Measurements from ENCODE around the gene ZNG1A.
"Not testable (repeated sequence)": the region's sequence is repeated elsewhere in the genome, so short reads cannot be mapped to it uniquely, and the experiment has no call there.

Gene ZNG1A

DNA sequence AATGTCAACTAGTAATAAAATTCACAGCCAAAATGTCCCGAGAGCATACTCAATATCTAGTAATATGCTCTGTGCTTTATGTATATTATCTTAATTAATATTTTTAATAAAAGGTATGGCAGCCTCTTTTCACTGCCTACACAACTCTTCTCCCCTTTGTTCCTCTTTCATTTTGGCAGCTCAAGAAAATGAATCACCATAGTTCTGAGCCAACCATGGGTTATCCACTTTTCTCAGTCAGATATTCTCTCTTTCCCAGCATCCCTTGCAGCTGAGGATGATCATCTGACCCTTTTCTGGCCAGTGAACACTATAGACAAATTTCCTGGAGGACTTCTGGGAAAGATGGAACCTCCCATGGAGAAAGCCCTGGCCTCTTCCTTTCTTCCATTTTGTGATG, 27.6 kb upstream of the ZNG1A start:
- Histone ChIP-seq H3K36me3 (ENCODE audit: control insufficient read depth in 2 of 2, insufficient read depth in 1 of 2, low read length in 2 of 2) (no peaks in the 10 kb centered on the region), H3K27ac (ENCODE audit: extremely low read depth, low read depth, low read length) (no peak overlapping the region), H3K4me3 (ENCODE audit: low read depth, low read length) (no peak overlapping the region), H3K4me1 (ENCODE audit: control insufficient read depth, insufficient read depth, low read length) (no peaks in the 10 kb centered on the region), H3K9me3 (ENCODE audit: control insufficient read depth, insufficient read depth, low read depth, low read length) (no peaks in the 10 kb centered on the region)
- TF ChIP-seq ZFP41 (tag by site-specific recombination; IDR thresholded peaks at IDR 0.05; ENCODE audit: borderline replicate concordance): no peak
- no peak for TF ChIP-seq AEBP2 (tag by site-specific recombination; IDR thresholded peaks at IDR 0.05; ENCODE audit: borderline replicate concordance)
- no peak for TF ChIP-seq ZNF23 (tag by site-specific recombination; IDR thresholded peaks at IDR 0.05; ENCODE audit: borderline replicate concordance)
- no peak for TF ChIP-seq HOXD13 (CRISPR knock-in tag; IDR thresholded peaks at IDR 0.05; ENCODE audit: borderline replicate concordance)
- TF ChIP-seq, protein P1, sequence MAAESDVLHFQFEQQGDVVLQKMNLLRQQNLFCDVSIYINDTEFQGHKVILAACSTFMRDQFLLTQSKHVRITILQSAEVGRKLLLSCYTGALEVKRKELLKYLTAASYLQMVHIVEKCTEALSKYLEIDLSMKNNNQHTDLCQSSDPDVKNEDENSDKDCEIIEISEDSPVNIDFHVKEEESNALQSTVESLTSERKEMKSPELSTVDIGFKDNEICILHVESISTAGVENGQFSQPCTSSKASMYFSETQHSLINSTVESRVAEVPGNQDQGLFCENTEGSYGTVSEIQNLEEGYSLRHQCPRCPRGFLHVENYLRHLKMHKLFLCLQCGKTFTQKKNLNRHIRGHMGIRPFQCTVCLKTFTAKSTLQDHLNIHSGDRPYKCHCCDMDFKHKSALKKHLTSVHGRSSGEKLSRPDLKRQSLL (tag by site-specific recombination; IDR thresholded peaks at IDR 0.05): no peak
- no peak for TF ChIP-seq TRIM28 (IDR thresholded peaks at IDR 0.05; ENCODE audit: borderline replicate concordance, low read length)
- no peak for TF ChIP-seq ZNF423 (tag by site-specific recombination; IDR thresholded peaks at IDR 0.05)
- POLR2A ChIA-PET: no interaction called here
- CTCF ChIA-PET: interaction anchor here (0.5 to 0.7 kb wide), 3 partner anchors 9 to 34 kb away, joined by 3 to 5 read pairs (median 3); no protein-coding TSS in a partner anchor

- H3K27ac ChIP-seq (ENCODE audit: extremely low read depth, low read depth, low read length); H3K36me3 ChIP-seq (ENCODE audit: control insufficient read depth in 2 of 2, insufficient read depth in 1 of 2, low read length in 2 of 2); POLR2A ChIA-PET; CTCF ChIA-PET; H3K4me3 ChIP-seq (ENCODE audit: low read depth, low read length); H3K4me1 ChIP-seq (ENCODE audit: control insufficient read depth, insufficient read depth, low read length); H3K9me3 ChIP-seq (ENCODE audit: control insufficient read depth, insufficient read depth, low read depth, low read length): not testable (repeated sequence)
These were observed 20.7 kb upstream of the ZNG1A start for GRCh38 chr9:199601-200000.

- H3K36me3 ChIP-seq (ENCODE audit: control insufficient read depth in 2 of 2, insufficient read depth in 1 of 2, low read length in 2 of 2); H3K27ac ChIP-seq (ENCODE audit: extremely low read depth, low read depth, low read length); H3K4me1 ChIP-seq (ENCODE audit: control insufficient read depth, insufficient read depth, low read length); POLR2A ChIA-PET; CTCF ChIA-PET; H3K9me3 ChIP-seq (ENCODE audit: control insufficient read depth, insufficient read depth, low read depth, low read length): not testable (repeated sequence)
- peak overlapping the region; percentile 42 for H3K4me3 ChIP-seq (ENCODE audit: low read depth, low read length)
- TF ChIP-seq, protein P2, sequence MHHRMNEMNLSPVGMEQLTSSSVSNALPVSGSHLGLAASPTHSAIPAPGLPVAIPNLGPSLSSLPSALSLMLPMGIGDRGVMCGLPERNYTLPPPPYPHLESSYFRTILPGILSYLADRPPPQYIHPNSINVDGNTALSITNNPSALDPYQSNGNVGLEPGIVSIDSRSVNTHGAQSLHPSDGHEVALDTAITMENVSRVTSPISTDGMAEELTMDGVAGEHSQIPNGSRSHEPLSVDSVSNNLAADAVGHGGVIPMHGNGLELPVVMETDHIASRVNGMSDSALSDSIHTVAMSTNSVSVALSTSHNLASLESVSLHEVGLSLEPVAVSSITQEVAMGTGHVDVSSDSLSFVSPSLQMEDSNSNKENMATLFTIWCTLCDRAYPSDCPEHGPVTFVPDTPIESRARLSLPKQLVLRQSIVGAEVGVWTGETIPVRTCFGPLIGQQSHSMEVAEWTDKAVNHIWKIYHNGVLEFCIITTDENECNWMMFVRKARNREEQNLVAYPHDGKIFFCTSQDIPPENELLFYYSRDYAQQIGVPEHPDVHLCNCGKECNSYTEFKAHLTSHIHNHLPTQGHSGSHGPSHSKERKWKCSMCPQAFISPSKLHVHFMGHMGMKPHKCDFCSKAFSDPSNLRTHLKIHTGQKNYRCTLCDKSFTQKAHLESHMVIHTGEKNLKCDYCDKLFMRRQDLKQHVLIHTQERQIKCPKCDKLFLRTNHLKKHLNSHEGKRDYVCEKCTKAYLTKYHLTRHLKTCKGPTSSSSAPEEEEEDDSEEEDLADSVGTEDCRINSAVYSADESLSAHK (tag by site-specific recombination; IDR thresholded peaks at IDR 0.05): peak; percentile 50; the same call in 1 of the 2 replicates
These were observed 573 bp downstream of the ZNG1A start for GRCh38 chr9:178140-178825.

DNA sequence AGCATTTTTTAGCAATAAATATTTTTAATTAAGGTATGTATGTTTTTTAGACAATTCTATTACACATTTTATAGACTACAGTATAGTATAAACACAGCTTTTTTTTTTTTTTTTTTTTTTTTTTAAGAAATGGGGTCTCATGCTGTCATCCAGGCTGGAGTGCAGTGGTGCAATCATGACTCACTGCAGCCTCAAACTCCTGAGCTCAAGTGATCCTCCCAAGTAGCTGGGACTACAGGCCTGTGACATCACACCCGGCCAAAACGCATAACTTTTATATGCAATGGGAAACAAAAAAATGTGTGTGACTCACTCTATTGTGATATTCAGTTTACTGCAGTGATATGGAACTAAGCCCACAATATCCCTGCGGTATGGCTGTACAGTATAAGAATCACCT, 9.1 kb downstream of the ZNG1A start:
- H3K4me3 ChIP-seq (ENCODE audit: low read depth, low read length); CTCF ChIA-PET; H3K4me1 ChIP-seq (ENCODE audit: control insufficient read depth, insufficient read depth, low read length); H3K36me3 ChIP-seq (ENCODE audit: control insufficient read depth in 2 of 2, insufficient read depth in 1 of 2, low read length in 2 of 2); POLR2A ChIA-PET; H3K27ac ChIP-seq (ENCODE audit: extremely low read depth, low read depth, low read length); H3K9me3 ChIP-seq (ENCODE audit: control insufficient read depth, insufficient read depth, low read depth, low read length): not testable (repeated sequence)

- POLR2A ChIA-PET; H3K36me3 ChIP-seq (ENCODE audit: control insufficient read depth in 2 of 2, insufficient read depth in 1 of 2, low read length in 2 of 2); H3K27ac ChIP-seq (ENCODE audit: extremely low read depth, low read depth, low read length); H3K4me1 ChIP-seq (ENCODE audit: control insufficient read depth, insufficient read depth, low read length); H3K4me3 ChIP-seq (ENCODE audit: low read depth, low read length); CTCF ChIA-PET; H3K9me3 ChIP-seq (ENCODE audit: control insufficient read depth, insufficient read depth, low read depth, low read length): not testable (repeated sequence)
These were observed 19.0 kb downstream of the ZNG1A start for GRCh38 chr9:159871-160270.

GRCh38 chr9:151173-151572, 27.7 kb downstream of the ZNG1A start:
- H3K4me1 ChIP-seq (ENCODE audit: control insufficient read depth, insufficient read depth, low read length); H3K36me3 ChIP-seq (ENCODE audit: control insufficient read depth in 2 of 2, insufficient read depth in 1 of 2, low read length in 2 of 2); H3K4me3 ChIP-seq (ENCODE audit: low read depth, low read length); H3K27ac ChIP-seq (ENCODE audit: extremely low read depth, low read depth, low read length); CTCF ChIA-PET; H3K9me3 ChIP-seq (ENCODE audit: control insufficient read depth, insufficient read depth, low read depth, low read length); POLR2A ChIA-PET: not testable (repeated sequence)

DNA sequence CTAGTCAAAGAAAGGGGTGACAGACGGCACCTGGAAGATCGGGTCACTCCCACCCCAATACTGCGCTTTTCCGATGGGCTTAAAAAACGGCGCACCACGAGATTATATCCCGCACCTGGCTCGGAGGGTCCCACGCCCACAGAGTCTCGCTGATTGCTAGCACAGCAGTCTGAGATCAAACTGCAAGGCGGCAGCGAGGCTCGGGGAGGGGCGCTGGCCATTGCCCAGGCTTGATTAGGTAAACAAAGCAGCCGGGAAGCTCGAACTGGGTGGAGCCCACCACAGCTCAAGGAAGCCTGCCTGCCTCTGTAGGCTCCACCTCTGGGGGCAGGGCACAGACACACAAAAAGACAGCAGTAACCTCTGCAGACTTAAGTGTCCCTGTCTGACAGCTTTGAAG, 39.0 kb downstream of the ZNG1A start:
- H3K4me3 ChIP-seq (ENCODE audit: low read depth, low read length); H3K27ac ChIP-seq (ENCODE audit: extremely low read depth, low read depth, low read length); POLR2A ChIA-PET; CTCF ChIA-PET; H3K9me3 ChIP-seq (ENCODE audit: control insufficient read depth, insufficient read depth, low read depth, low read length); H3K36me3 ChIP-seq (ENCODE audit: control insufficient read depth in 2 of 2, insufficient read depth in 1 of 2, low read length in 2 of 2); H3K4me1 ChIP-seq (ENCODE audit: control insufficient read depth, insufficient read depth, low read length): not testable (repeated sequence)

GRCh38 chr9:117995-118467, 60.8 kb downstream of the ZNG1A start, which contains the start of gene FOXD4:
Gene FOXD4, minus strand, starts transcription at chr9:118417. Its CDS starts 298 bp downstream, at chr9:118119.
- CTCF ChIA-PET; H3K36me3 ChIP-seq (ENCODE audit: control insufficient read depth in 2 of 2, insufficient read depth in 1 of 2, low read length in 2 of 2); H3K4me1 ChIP-seq (ENCODE audit: control insufficient read depth, insufficient read depth, low read length); H3K4me3 ChIP-seq (ENCODE audit: low read depth, low read length); H3K27ac ChIP-seq (ENCODE audit: extremely low read depth, low read depth, low read length); H3K9me3 ChIP-seq (ENCODE audit: control insufficient read depth, insufficient read depth, low read depth, low read length); POLR2A ChIA-PET: not testable (repeated sequence)
